OCI-LY7 (cell line): ENCODE data around the gene TRPM2. TPM values are rescaled to one million over a fixed set of nuclear protein-coding genes. Genes with fewer than 3 reads are reported as not detected.

Source experiments
- BruUV-seq: library from RNA; stranded (reverse); fragments of 400-500 nt; replicated peaks from 2 replicates; lab custom pipeline; 2021; lab: Mats Ljungman, UMichigan
- CTCF ChIA-PET: fragments of 300-600 bp; sonication (Branson Sonifier 250); formaldehyde crosslinking; loops from one replicate; lab custom pipeline; 2022; ENCODE audit warnings: antibody characterized with exemption; ENCODE audit not compliant: unreplicated experiment; lab: Charles Lee
- POLR2A ChIA-PET: fragments of 300-600 bp; sonication (Branson Sonifier 250); formaldehyde crosslinking; loops from one replicate; lab custom pipeline; 2022; ENCODE audit warnings: antibody characterized with exemption; lab: Charles Lee
- DNase-seq: peaks from one replicate; pipeline ENCODE4 v3.0.0-alpha.2; 2015; ENCODE audit warnings: low spot score
- H2AFZ ChIP-seq: fragments of 200-600 bp; sonication (generic), shearing (Covaris generic); 2 replicates; pipeline ENCODE4 v1.6.1; 2014; ENCODE audit warnings: mild to moderate bottlenecking, antibody characterized with exemption, low read length, moderate library complexity
- H3K27ac ChIP-seq: fragments of 200-600 bp; sonication (generic); 2 replicates; pipeline ENCODE4 v1.5.1; 2014; ENCODE audit warnings: mixed run types, low read depth, mild to moderate bottlenecking, moderate library complexity, low read length, inconsistent platforms; ENCODE audit not compliant: poor library complexity, severe bottlenecking
- H3K36me3 ChIP-seq: fragments of 200-600 bp; sonication (generic); 2 replicates; pipeline ENCODE4 v1.6.1; 2014; ENCODE audit warnings: mild to moderate bottlenecking, antibody characterized with exemption, low read length, moderate library complexity, mixed read lengths; ENCODE audit not compliant: insufficient read depth
- H3K4me1 ChIP-seq: fragments of 200-600 bp; sonication (generic); 2 replicates; pipeline ENCODE4 v1.5.1; 2014; ENCODE audit warnings: mild to moderate bottlenecking, low read length; ENCODE audit not compliant: insufficient read depth, poor library complexity, severe bottlenecking
- H3K4me2 ChIP-seq: fragments of 200-600 bp; sonication (generic); 2 replicates; pipeline ENCODE4 v1.6.1; 2014; ENCODE audit warnings: mild to moderate bottlenecking, low read length
- H3K4me3 ChIP-seq: fragments of 200-600 bp; sonication (generic); 2 replicates; pipeline ENCODE4 v1.5.1; 2014; ENCODE audit warnings: mild to moderate bottlenecking, low read depth, low read length; ENCODE audit not compliant: poor library complexity, severe bottlenecking
- H3K79me2 ChIP-seq: fragments of 200-600 bp; sonication (generic); 2 replicates; pipeline ENCODE4 v1.6.1; 2016; ENCODE audit warnings: low read depth, mild to moderate bottlenecking, low read length, moderate library complexity, mixed read lengths; ENCODE audit not compliant: insufficient read depth
- H3K9me2 ChIP-seq: fragments of 200-600 bp; sonication (generic); 2 replicates; pipeline ENCODE4 v1.6.1; 2016; ENCODE audit warnings: mild to moderate bottlenecking, low read length, mixed read lengths; ENCODE audit not compliant: insufficient read depth
- H3K9me3 ChIP-seq: fragments of 200-600 bp; sonication (generic); 2 replicates; pipeline ENCODE4 v1.6.1; 2014; ENCODE audit warnings: mild to moderate bottlenecking, mixed run types, low read length, mixed read lengths
- H4K20me1 ChIP-seq: fragments of 200-600 bp; sonication (generic); 2 replicates; pipeline ENCODE4 v1.6.1; 2014; ENCODE audit warnings: mild to moderate bottlenecking, antibody characterized with exemption, low read length, moderate library complexity, mixed read lengths; ENCODE audit not compliant: insufficient read depth
- EZH2phosphoT487 ChIP-seq: fragments of 200-600 bp; sonication (generic); IDR thresholded peaks from 2 replicates; pipeline ENCODE4 v1.6.1; 2018; ENCODE audit warnings: low read depth, borderline replicate concordance, mild to moderate bottlenecking, mixed run types, antibody characterized with exemption, low read length, moderate library complexity, mixed read lengths
- intact Hi-C: fragments of 100-400 bp; cut with micrococcal nuclease; formaldehyde crosslinking; loops from one replicate; pipeline ENCODE4 v1.10.0; 2022; ENCODE audit not compliant: unreplicated experiment
- total RNA-seq, 2 experiments: library from RNA; depleted of rRNA in 1 of 2; stranded (reverse); fragments of >200 nt in 1 of 2; shearing (Covaris generic) in 1 of 2; gene quantifications; 2 replicates each; pipeline ENCODE4 v1.2.3, GENCODE V29; 2014 to 2022
- TF ChIP-seq, protein P1 (sequence below): fragments of 200-600 bp; sonication (generic); conservative IDR thresholded peaks from 2 replicates; pipeline ENCODE4 v1.5.1; 2014; ENCODE audit warnings: mild to moderate bottlenecking, antibody characterized with exemption, low read length, moderate library complexity, mixed read lengths

The TRPM2 gene
- total RNA-seq, 2 experiments from 2014 or later, result 1.8 to 7.1 TPM

DNA sequence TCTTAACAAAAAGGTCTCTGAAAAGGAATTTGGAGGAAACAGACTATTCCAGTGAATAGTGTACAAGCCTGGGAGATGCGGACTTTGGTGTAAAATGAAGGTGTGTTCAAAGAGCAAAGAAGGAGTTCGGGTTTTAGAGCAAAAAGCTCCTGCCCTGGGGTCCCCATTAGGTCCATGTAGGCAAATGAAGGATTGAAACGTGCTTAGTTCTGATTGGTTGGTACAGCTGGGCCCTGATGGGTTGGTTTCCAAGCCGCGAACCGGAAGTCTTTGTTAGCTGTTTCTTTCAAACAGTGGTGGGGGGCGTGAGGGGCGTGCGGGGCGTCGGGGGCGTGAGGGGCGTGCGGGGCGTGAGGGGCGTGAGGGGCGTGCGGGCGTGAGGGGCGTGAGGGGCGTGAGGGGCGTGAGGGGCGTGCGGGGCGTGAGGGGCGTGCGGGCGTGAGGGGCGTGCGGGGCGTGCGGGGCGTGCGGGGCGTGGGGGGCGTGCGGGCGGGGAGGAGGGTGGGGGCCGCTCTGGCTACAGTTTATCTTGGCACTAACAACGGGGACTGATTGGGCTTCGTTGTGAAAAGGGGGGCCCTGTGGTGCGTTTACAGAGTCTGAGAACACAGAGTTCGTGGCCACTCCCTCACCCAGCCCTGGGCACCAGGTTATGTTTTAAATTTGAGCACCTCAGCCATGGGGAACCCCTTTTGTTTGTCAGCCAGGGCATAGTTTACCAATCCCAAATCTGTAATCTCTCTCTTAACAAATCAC lies 131.3 kb downstream of the TRPM2 start:
- BruUV-seq, result no TSS peak
- TF ChIP-seq, protein P1, sequence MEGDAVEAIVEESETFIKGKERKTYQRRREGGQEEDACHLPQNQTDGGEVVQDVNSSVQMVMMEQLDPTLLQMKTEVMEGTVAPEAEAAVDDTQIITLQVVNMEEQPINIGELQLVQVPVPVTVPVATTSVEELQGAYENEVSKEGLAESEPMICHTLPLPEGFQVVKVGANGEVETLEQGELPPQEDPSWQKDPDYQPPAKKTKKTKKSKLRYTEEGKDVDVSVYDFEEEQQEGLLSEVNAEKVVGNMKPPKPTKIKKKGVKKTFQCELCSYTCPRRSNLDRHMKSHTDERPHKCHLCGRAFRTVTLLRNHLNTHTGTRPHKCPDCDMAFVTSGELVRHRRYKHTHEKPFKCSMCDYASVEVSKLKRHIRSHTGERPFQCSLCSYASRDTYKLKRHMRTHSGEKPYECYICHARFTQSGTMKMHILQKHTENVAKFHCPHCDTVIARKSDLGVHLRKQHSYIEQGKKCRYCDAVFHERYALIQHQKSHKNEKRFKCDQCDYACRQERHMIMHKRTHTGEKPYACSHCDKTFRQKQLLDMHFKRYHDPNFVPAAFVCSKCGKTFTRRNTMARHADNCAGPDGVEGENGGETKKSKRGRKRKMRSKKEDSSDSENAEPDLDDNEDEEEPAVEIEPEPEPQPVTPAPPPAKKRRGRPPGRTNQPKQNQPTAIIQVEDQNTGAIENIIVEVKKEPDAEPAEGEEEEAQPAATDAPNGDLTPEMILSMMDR, result no peak
- TF ChIP-seq EZH2phosphoT487, result no peak
- POLR2A ChIA-PET, result no interaction called here

DNA sequence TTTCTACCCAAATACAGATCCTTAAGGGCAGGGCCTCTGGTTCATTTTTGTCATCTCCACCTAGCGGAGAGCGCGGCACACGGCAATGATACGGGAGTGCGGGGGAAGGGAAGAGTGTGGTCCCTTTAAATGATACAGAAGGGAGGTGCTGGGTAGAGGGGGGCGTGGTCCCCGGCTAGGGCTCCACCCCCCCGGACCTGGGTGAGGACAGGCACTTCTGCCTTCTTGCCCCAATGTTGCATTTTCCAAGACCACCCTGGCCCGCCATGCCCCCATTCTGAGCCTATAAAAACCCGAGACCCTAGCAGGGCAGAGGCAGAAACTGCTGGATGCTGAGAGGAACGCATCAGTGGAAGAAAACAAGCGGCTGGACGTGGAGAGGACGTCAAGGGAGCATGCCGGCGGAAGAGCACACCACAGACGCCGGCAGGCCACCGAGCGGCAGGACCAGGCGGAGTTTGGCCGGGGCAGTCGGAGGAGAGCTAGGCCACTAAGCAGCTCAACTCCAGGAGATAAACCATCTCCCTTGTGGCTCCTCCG lies 131.9 kb downstream of the TRPM2 start:
- CTCF ChIA-PET, result no interaction called here
- no peak overlapping the region for H3K27ac ChIP-seq
- DNase-seq, result no peak

More for the DNA sequence above, 131.3 kb downstream of the TRPM2 start:
- Histone ChIP-seq H3K36me3 (no peaks in the 10 kb centered on the region), H3K79me2 (no peaks in the 10 kb centered on the region), H3K9me2 (no peaks in the 10 kb centered on the region), H3K27ac (no peak overlapping the region), H4K20me1 (no peaks in the 10 kb centered on the region), H3K4me1 (no peaks in the 10 kb centered on the region), H3K9me3 (no peaks in the 10 kb centered on the region), H3K4me3 (no peak overlapping the region), H2AFZ (no peak overlapping the region), H3K4me2 (no peak overlapping the region)
- intact Hi-C loops, result no loop called here
- CTCF ChIA-PET, result no interaction called here
- DNase-seq, result no peak

More for the DNA sequence above, 131.9 kb downstream of the TRPM2 start:
- intact Hi-C loops, result no loop called here
- H3K9me3 ChIP-seq, result no peaks in the 10 kb centered on the region
- BruUV-seq, result no TSS peak
- H3K79me2 ChIP-seq, result no peaks in the 10 kb centered on the region
- H3K4me3 ChIP-seq, result no peak overlapping the region
- no peak overlapping the region for H3K4me2 ChIP-seq
- H3K4me1 ChIP-seq, result no peaks in the 10 kb centered on the region
- H4K20me1 ChIP-seq, result no peaks in the 10 kb centered on the region
- POLR2A ChIA-PET, result no interaction called here
- TF ChIP-seq EZH2phosphoT487, result no peak
- TF ChIP-seq, protein P1, result no peak
- H3K36me3 ChIP-seq, result no peaks in the 10 kb centered on the region
- H3K9me2 ChIP-seq, result no peaks in the 10 kb centered on the region
- H2AFZ ChIP-seq, result no peak overlapping the region
